Endothelial cell of umbilical vein (primary cell): ENCODE data around the gene ARMC8. TPM values are rescaled to one million over a fixed set of nuclear protein-coding genes. Genes with fewer than 3 reads are reported as not detected.

Experiments
- BruUV-seq: library from RNA; stranded (reverse); fragments of 400-500 nt; replicated peaks from 2 replicates; lab custom pipeline; 2021; lab: Mats Ljungman, UMichigan
- CTCF ChIA-PET: fragments of 300-600, 350-600 bp; sonication (Branson Sonifier 250); formaldehyde crosslinking; loops from one replicate; lab custom pipeline; 2021; ENCODE audit warnings: antibody characterized with exemption, inconsistent platforms; lab: Charles Lee
- POLR2A ChIA-PET: fragments of 300-600, 350-600 bp; sonication (Branson Sonifier 250); formaldehyde crosslinking; loops from one replicate; lab custom pipeline; 2021; ENCODE audit warnings: antibody characterized with exemption, inconsistent platforms; lab: Charles Lee
- DNase-seq: peaks from one replicate; pipeline ENCODE4 v3.0.0-alpha.2; 2011; ENCODE audit warnings: low read depth, low spot score
- FAIRE-seq: peaks from 2 replicates; lab custom pipeline; 2011; peaks lifted over from hg19 to GRCh38; lab: Jason Lieb, UNC
- H2AFZ ChIP-seq: 2 replicates; pipeline ENCODE4 v1.6.0; 2012; ENCODE audit warnings: low read depth, low read length, control low read depth, inconsistent platforms
- H3K27ac ChIP-seq: 2 replicates; pipeline ENCODE4 v1.5.1; 2011; ENCODE audit warnings: low read depth, mild to moderate bottlenecking, control low read depth, low read length, moderate library complexity; ENCODE audit not compliant: insufficient read depth
- H3K27me3 ChIP-seq, 2 experiments: 2 replicates each; pipeline versions ENCODE4 v1.6.0 to v1.6.1; 2011; ENCODE audit warnings: low read length in 2 of 2, mixed read lengths in 1 of 2; ENCODE audit not compliant: control insufficient read depth in 2 of 2, insufficient read depth in 2 of 2
- H3K36me3 ChIP-seq, 2 experiments: 2 replicates in 1 of 2; 3 replicates in 1 of 2; pipeline ENCODE4 v1.5.1; 2011; ENCODE audit warnings: low read length in 2 of 2, mild to moderate bottlenecking in 1 of 2, moderate library complexity in 1 of 2; ENCODE audit not compliant: control insufficient read depth in 2 of 2, insufficient read depth in 2 of 2; ENCODE audit errors: extremely low read depth in 1 of 2
- H3K4me1 ChIP-seq: 3 replicates; pipeline ENCODE4 v1.5.1; 2011; ENCODE audit warnings: mild to moderate bottlenecking, low read length; ENCODE audit not compliant: control insufficient read depth, insufficient read depth; ENCODE audit errors: extremely low read depth
- H3K4me2 ChIP-seq: 2 replicates; pipeline ENCODE4 v1.6.1; 2011; ENCODE audit warnings: low read length, control low read depth, mixed read lengths; ENCODE audit not compliant: insufficient read depth
- H3K4me3 ChIP-seq, 3 experiments: fragments of 200-600 bp in 1 of 3; sonication (generic), shearing (Covaris generic) in 1 of 3; replicated peaks in 1 of 3; 2 replicates each; pipeline ENCODE4 v1.5.1; 2011 to 2016; ENCODE audit warnings: control low read depth in 3 of 3, low read length in 3 of 3, mild to moderate bottlenecking in 2 of 3, inconsistent platforms in 1 of 3, low read depth in 1 of 3, moderate library complexity in 1 of 3; ENCODE audit not compliant: insufficient read depth in 1 of 3
- H3K79me2 ChIP-seq: 2 replicates; pipeline ENCODE4 v1.6.0; 2012; ENCODE audit warnings: low read length, inconsistent platforms; ENCODE audit not compliant: control insufficient read depth, insufficient read depth
- H3K9ac ChIP-seq: replicated peaks from 2 replicates; pipeline ENCODE3; 2011; ENCODE audit warnings: low read length, control low read depth; ENCODE audit not compliant: insufficient read depth; ENCODE audit errors: extremely low read depth
- H3K9me1 ChIP-seq: replicated peaks from 3 replicates; pipeline ENCODE4 v1.6.0; 2011; ENCODE audit warnings: mild to moderate bottlenecking, low read length; ENCODE audit not compliant: control insufficient read depth, insufficient read depth; ENCODE audit errors: extremely low read depth
- H3K9me3 ChIP-seq: replicated peaks from 2 replicates; pipeline ENCODE4 v1.5.1; 2012; ENCODE audit warnings: low read length, inconsistent platforms; ENCODE audit not compliant: control insufficient read depth, insufficient read depth
- H4K20me1 ChIP-seq: replicated peaks from 2 replicates; pipeline ENCODE3; 2011; ENCODE audit warnings: mild to moderate bottlenecking, low read length; ENCODE audit not compliant: control insufficient read depth, insufficient read depth; ENCODE audit errors: extremely low read depth
- EZH2 ChIP-seq: IDR thresholded peaks from 2 replicates; pipeline ENCODE4 v1.6.1; 2012; ENCODE audit warnings: borderline replicate concordance, low read depth, mild to moderate bottlenecking, moderate library complexity, low read length, inconsistent platforms; ENCODE audit not compliant: severe bottlenecking
- FOS ChIP-seq: IDR thresholded peaks from 2 replicates; pipeline ENCODE4 v1.6.1; 2011; ENCODE audit warnings: mild to moderate bottlenecking, low read length, moderate library complexity, borderline replicate concordance; ENCODE audit not compliant: insufficient read depth
- GATA2 ChIP-seq: IDR thresholded peaks from 2 replicates; pipeline ENCODE4 v1.7.0; 2011; ENCODE audit warnings: low read depth, mild to moderate bottlenecking, moderate library complexity, mixed read lengths, low read length; ENCODE audit not compliant: insufficient read length, insufficient read depth
- JUN ChIP-seq: IDR thresholded peaks from 2 replicates; pipeline ENCODE4 v1.6.1; 2011; ENCODE audit warnings: borderline replicate concordance, low read depth; ENCODE audit not compliant: insufficient read length, insufficient read depth
- MAX ChIP-seq: IDR thresholded peaks from 2 replicates; pipeline ENCODE4 v1.6.1; 2011; ENCODE audit not compliant: insufficient read depth, insufficient read length
- MYC ChIP-seq: IDR thresholded peaks from one replicate; pipeline ENCODE4 v1.6.1; 2011; ENCODE audit warnings: mild to moderate bottlenecking, low read depth, low read length
- POLR2A ChIP-seq: IDR thresholded peaks from 2 replicates; pipeline ENCODE4 v1.6.1; 2012; ENCODE audit warnings: low read depth, mild to moderate bottlenecking, control low read depth, low read length
- POLR2AphosphoS5 ChIP-seq: IDR thresholded peaks from 2 replicates; pipeline ENCODE4 v1.6.1; 2012; ENCODE audit warnings: low read depth, mild to moderate bottlenecking, control low read depth, low read length, moderate library complexity; ENCODE audit not compliant: insufficient read depth
- dilution Hi-C: fragments of 300-500 bp; cut with MboI; formaldehyde crosslinking; loops from one replicate; pipeline ENCODE4 v1.15.0; 2019; ENCODE audit warnings: low sequenced_read_pairs; ENCODE audit not compliant: extremely low pct_ligation_motif_present
- intact Hi-C: fragments of 100-400 bp; cut with micrococcal nuclease; formaldehyde crosslinking; loops from one replicate; pipeline ENCODE4 v1.10.0; 2022
- polyA plus RNA-seq, 4 experiments: library from polyadenylated mRNA; depleted of rRNA in 3 of 4; stranded (reverse) in 3 of 4; unstranded in 1 of 4; fragments of >200 nt; gene quantifications; 2 replicates each; pipeline versions ENCODE4 v1.2.1 to v1.2.3, GENCODE V29; 2011 to 2012; ENCODE audit warnings: missing spikeins in 1 of 4
- total RNA-seq: library from RNA; stranded (reverse); gene quantifications from 2 replicates; pipeline ENCODE4 v1.2.3, GENCODE V29; 2021
- TF ChIP-seq, protein P1 (sequence below), 2 donors: IDR thresholded peaks; 1 replicate in 1 of 2; 2 replicates in 1 of 2; pipeline ENCODE4 v1.5.1; 2011; ENCODE audit warnings: low read length in 2 of 2, mild to moderate bottlenecking in 2 of 2, moderate library complexity in 2 of 2, control low read depth in 1 of 2, inconsistent platforms in 1 of 2, low read depth in 1 of 2; ENCODE audit not compliant: insufficient read depth in 1 of 2; ENCODE audit errors: extremely low read depth in 1 of 2

Gene ARMC8
- total and polyA plus RNA-seq, 2 donors (not counting 3 experiments of a cell fraction or from before 2014, with no cell fraction given): 39.6 to 46.0 TPM

- intact Hi-C loops: loop anchor here (1.0 to 5.0 kb wide), 3 partner anchors 13 to 107 kb away; partner anchors contain the start of genes ARMC8 and DZIP1L
- Histone ChIP-seq H3K4me1 (peaks cover 13% of the 10 kb centered on the region), H3K9me1 (no peaks in the 10 kb centered on the region), H3K4me3 (peak overlapping the region; percentile 42 to 84 (median 61)), H3K36me3 (no peaks in the 10 kb centered on the region), H3K27me3 (no peaks in the 10 kb centered on the region), H3K9me3 (no peaks in the 10 kb centered on the region), H2AFZ (peak overlapping the region; percentile 72), H3K79me2 (peaks cover 17% of the 10 kb centered on the region), H4K20me1 (no peaks in the 10 kb centered on the region), H3K9ac (peak overlapping the region; percentile 51), H3K27ac (peak overlapping the region; percentile 46), H3K4me2 (peak overlapping the region; percentile 89)
- FAIRE-seq: no peak
- ChIA-PET POLR2A (interaction anchor here (1.5 kb wide), 1 partner anchor 13 kb away, joined by 8 read pairs; the partner anchor contains the start of gene ARMC8), CTCF (interaction anchor here (1.1 to 2.8 kb wide), 4 partner anchors 12 to 742 kb away, joined by 4 to 17 read pairs (median 4); partner anchors contain the start of genes ARMC8 and DZIP1L)
- no peak for DNase-seq
- BruUV-seq: TSS peak; percentile 19
- dilution Hi-C loops: no loop called here
- TF ChIP-seq MYC: no peak
- TF ChIP-seq GATA2: no peak
- TF ChIP-seq EZH2: no peak
- TF ChIP-seq, protein P1, sequence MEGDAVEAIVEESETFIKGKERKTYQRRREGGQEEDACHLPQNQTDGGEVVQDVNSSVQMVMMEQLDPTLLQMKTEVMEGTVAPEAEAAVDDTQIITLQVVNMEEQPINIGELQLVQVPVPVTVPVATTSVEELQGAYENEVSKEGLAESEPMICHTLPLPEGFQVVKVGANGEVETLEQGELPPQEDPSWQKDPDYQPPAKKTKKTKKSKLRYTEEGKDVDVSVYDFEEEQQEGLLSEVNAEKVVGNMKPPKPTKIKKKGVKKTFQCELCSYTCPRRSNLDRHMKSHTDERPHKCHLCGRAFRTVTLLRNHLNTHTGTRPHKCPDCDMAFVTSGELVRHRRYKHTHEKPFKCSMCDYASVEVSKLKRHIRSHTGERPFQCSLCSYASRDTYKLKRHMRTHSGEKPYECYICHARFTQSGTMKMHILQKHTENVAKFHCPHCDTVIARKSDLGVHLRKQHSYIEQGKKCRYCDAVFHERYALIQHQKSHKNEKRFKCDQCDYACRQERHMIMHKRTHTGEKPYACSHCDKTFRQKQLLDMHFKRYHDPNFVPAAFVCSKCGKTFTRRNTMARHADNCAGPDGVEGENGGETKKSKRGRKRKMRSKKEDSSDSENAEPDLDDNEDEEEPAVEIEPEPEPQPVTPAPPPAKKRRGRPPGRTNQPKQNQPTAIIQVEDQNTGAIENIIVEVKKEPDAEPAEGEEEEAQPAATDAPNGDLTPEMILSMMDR (IDR thresholded peaks at IDR 0.05; ENCODE audit: extremely low read depth in 1 of 2, insufficient read depth in 1 of 2, low read depth in 1 of 2, low read length in 2 of 2): no peak
- TF ChIP-seq FOS: no peak
- TF ChIP-seq POLR2AphosphoS5: no peak
- no peak for TF ChIP-seq MAX
- no peak for TF ChIP-seq JUN
- no peak for TF ChIP-seq POLR2A
Observed at GRCh38 chr3:138173769-138174420, 13.2 kb upstream of the ARMC8 start.
